ENCODE results near the gene RELN. TPM values are rescaled to one million over a fixed set of nuclear protein-coding genes. Genes with fewer than 3 reads are reported as not detected.

Gene RELN
- total RNA-seq, 1 donor from 2014 or later: not detected

GRCh38 chr7:103987451-103987850 is 2.0 kb downstream of the RELN start:
- POLR2A ChIA-PET: no interaction called here
- no peak for DNase-seq
- Mint-ChIP-seq H3K9me3 (no peaks in the 10 kb centered on the region), H3K4me1 (peaks cover 11% of the 10 kb centered on the region), H3K36me3 (ENCODE audit: low read depth) (no peaks in the 10 kb centered on the region), H3K4me3 (no peak overlapping the region), H3K27me3 (peaks cover 35% of the 10 kb centered on the region), H3K27ac (no peak overlapping the region)
- CTCF ChIA-PET: no interaction called here
- intact Hi-C loops (cut with micrococcal nuclease): no loop called here
- no peak for ATAC-seq (ENCODE audit: low read depth)
- TF ChIP-seq CTCF (IDR thresholded peaks at IDR 0.05): no peak

- CTCF ChIA-PET: no interaction called here
- no peaks in the 10 kb centered on the region for H3K36me3 Mint-ChIP-seq (ENCODE audit: low read depth)
These were observed 3.8 kb downstream of the RELN start for GRCh38 chr7:103985565-103986126.

GRCh38 chr7:103984050-103984449 is 5.4 kb downstream of the RELN start:
- H3K27ac Mint-ChIP-seq: no peak overlapping the region
- peaks cover 19% of the 10 kb centered on the region for H3K27me3 Mint-ChIP-seq
- intact Hi-C loops (cut with micrococcal nuclease): no loop called here
- no peak for DNase-seq
- TF ChIP-seq CTCF (IDR thresholded peaks at IDR 0.05): no peak
- no peaks in the 10 kb centered on the region for H3K36me3 Mint-ChIP-seq (ENCODE audit: low read depth)
- ChIA-PET CTCF (no interaction called here), POLR2A (no interaction called here)
- no peaks in the 10 kb centered on the region for H3K9me3 Mint-ChIP-seq
- no peak for ATAC-seq (ENCODE audit: low read depth)
- peaks cover 5% of the 10 kb centered on the region for H3K4me1 Mint-ChIP-seq
- H3K4me3 Mint-ChIP-seq: no peak overlapping the region

More at GRCh38 chr7:103985565-103986126, 3.8 kb downstream of the RELN start:
- DNase-seq (no peak), ATAC-seq (ENCODE audit: low read depth) (no peak)
- no peak for TF ChIP-seq CTCF (IDR thresholded peaks at IDR 0.05)
- Mint-ChIP-seq H3K4me3 (no peak overlapping the region), H3K4me1 (peaks cover 11% of the 10 kb centered on the region), H3K9me3 (no peaks in the 10 kb centered on the region), H3K27me3 (peaks cover 25% of the 10 kb centered on the region), H3K27ac (no peak overlapping the region)
- POLR2A ChIA-PET: no interaction called here
- intact Hi-C loops (cut with micrococcal nuclease): no loop called here

- POLR2A ChIA-PET: no interaction called here
- Mint-ChIP-seq H3K27ac (no peak overlapping the region), H3K36me3 (ENCODE audit: low read depth) (no peaks in the 10 kb centered on the region), H3K4me3 (no peak overlapping the region), H3K27me3 (peaks cover 13% of the 10 kb centered on the region), H3K9me3 (no peaks in the 10 kb centered on the region), H3K4me1 (peaks cover 1% of the 10 kb centered on the region)
- ATAC-seq (ENCODE audit: low read depth) (no peak), DNase-seq (no peak)
- no peak for TF ChIP-seq CTCF (IDR thresholded peaks at IDR 0.05)
- intact Hi-C loops (cut with micrococcal nuclease): no loop called here
- CTCF ChIA-PET: no interaction called here
These were observed 6.1 kb downstream of the RELN start for GRCh38 chr7:103983201-103983977.

GRCh38 chr7:103981003-103981423 is 8.4 kb downstream of the RELN start:
- no peak for TF ChIP-seq CTCF (IDR thresholded peaks at IDR 0.05)
- no peaks in the 10 kb centered on the region for H3K9me3 Mint-ChIP-seq
- CTCF ChIA-PET: no interaction called here
- no peaks in the 10 kb centered on the region for H3K36me3 Mint-ChIP-seq (ENCODE audit: low read depth)
- H3K4me3 Mint-ChIP-seq: no peak overlapping the region
- H3K4me1 Mint-ChIP-seq: no peaks in the 10 kb centered on the region
- POLR2A ChIA-PET: no interaction called here
- ATAC-seq (ENCODE audit: low read depth): no peak
- H3K27ac Mint-ChIP-seq: no peak overlapping the region
- intact Hi-C loops (cut with micrococcal nuclease): no loop called here
- peaks cover 3% of the 10 kb centered on the region for H3K27me3 Mint-ChIP-seq
- DNase-seq: no peak

Measured in activated B cell treated with CpG ODN at 0.5 μM for 24 hours (primary cell).